Choroid plexus epithelial cell (primary cell): ENCODE measurements around the gene PRIMPOL.

Experiments
- DNase-seq: peaks from one replicate; pipeline ENCODE4 v3.0.0-alpha.2; 2010; ENCODE audit warnings: low read depth
- H3K4me3 ChIP-seq: 2 replicates; pipeline ENCODE4 v1.5.1; 2011; ENCODE audit warnings: low read depth, mild to moderate bottlenecking, control low read depth, low read length, moderate library complexity
- CTCF ChIP-seq: conservative IDR thresholded peaks from 2 replicates; pipeline ENCODE4 v1.5.1; 2011; ENCODE audit warnings: low read depth, mild to moderate bottlenecking, control low read depth, inconsistent platforms, low read length, moderate library complexity

Gene PRIMPOL

GRCh38 chr4:184688447-184688846, 38.9 kb downstream of the PRIMPOL start:
- no peak overlapping the region for H3K4me3 ChIP-seq
- DNase-seq, result peak; percentile 91
- TF ChIP-seq CTCF, result no peak

- DNase-seq, result peak; percentile 51
- no peak for TF ChIP-seq CTCF
Measured at GRCh38 chr4:184689681-184690080, 40.1 kb downstream of the PRIMPOL start.

GRCh38 chr4:184693056-184693455, 43.5 kb downstream of the PRIMPOL start:
- H3K4me3 ChIP-seq, result no peak overlapping the region
- DNase-seq, result peak; percentile 72
- TF ChIP-seq CTCF, result no peak

More at GRCh38 chr4:184689681-184690080, 40.1 kb downstream of the PRIMPOL start:
- H3K4me3 ChIP-seq, result no peak overlapping the region

GRCh38 chr4:184694412-184694956, 44.9 kb downstream of the PRIMPOL start:
- no peak overlapping the region for H3K4me3 ChIP-seq
- no peak for DNase-seq
- no peak for TF ChIP-seq CTCF

- H3K4me3 ChIP-seq, result no peak overlapping the region
- no peak for DNase-seq
- no peak for TF ChIP-seq CTCF
Measured at GRCh38 chr4:184695178-184695896, 45.8 kb downstream of the PRIMPOL start.

GRCh38 chr4:184697956-184698355, 48.4 kb downstream of the PRIMPOL start:
- no peak for DNase-seq
- no peak for TF ChIP-seq CTCF
- H3K4me3 ChIP-seq, result no peak overlapping the region

GRCh38 chr4:184699941-184700340, 50.4 kb downstream of the PRIMPOL start:
- no peak overlapping the region for H3K4me3 ChIP-seq
- peak; percentile 43 for DNase-seq
- no peak for TF ChIP-seq CTCF
